GM18502 (cell line): ENCODE data around the gene PKIG.

ENCODE experiments used
- ATAC-seq: cut with Tn5 transposase; IDR thresholded peaks from one replicate; pipeline ENCODE4 v1.9.1; 2021; ENCODE audit warnings: mild to moderate bottlenecking; ENCODE audit not compliant: unreplicated experiment, poor library complexity

The PKIG gene

DNA sequence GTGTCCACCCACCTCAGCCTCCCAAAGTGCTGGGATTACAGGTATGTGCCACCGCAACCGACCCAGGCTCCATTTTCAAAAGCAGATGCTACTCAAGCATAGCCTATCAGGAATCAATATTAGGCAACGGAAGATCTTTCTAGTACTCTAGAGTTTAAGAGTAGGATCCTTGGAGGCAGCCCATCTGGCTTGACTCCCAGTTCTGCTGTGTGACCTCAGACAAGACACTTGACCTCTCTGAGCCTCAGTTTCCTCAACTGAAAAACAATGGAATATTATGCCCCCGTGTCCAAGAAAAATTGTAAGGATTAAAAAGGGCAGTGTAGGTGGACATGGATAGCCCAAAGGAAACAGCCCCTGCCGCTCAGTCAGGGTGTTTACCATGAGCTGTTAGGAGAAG is 54.7 kb downstream of the PKIG start:
- no peak for ATAC-seq

DNA sequence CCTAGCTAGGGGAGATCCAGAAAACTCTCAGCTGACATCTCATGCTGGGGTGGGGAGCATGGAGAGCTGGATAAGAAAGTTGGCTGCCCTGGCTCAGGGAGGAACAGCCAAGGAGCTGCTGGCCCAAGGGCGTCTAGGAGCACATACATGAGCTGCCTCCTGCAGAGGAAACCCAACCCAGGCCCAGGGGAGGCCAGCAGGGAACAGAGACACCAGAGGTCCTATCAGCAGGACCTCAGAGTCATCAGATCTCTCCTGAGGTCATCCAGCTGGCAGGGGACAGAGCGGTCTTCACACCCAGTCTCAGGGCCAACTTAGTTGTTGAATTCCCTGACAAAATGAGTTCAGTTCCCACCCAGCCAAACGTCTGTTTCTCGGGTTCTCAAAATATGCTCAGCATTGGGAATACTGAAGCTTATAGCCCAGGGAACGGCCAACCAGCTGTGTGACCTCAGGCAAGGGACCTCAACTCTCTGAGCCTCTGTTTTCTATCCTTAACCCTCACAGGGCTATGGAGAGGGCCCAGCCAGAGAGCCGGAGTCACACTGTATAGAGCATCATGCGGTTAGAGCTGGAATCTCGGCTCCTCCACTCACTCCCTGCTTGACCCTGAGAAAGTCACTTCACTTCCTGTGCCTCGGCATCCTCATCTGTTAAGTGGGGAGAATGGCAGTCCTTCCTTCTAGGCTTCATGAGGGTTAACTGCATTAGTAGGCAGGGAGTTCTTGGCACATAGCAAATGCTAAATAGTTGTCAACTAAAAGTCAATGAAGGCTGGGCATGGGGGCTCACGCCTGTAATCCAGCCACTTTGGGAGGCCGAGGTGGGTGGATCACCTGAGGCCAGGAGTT is 55.4 kb downstream of the PKIG start:
- no peak for ATAC-seq

DNA sequence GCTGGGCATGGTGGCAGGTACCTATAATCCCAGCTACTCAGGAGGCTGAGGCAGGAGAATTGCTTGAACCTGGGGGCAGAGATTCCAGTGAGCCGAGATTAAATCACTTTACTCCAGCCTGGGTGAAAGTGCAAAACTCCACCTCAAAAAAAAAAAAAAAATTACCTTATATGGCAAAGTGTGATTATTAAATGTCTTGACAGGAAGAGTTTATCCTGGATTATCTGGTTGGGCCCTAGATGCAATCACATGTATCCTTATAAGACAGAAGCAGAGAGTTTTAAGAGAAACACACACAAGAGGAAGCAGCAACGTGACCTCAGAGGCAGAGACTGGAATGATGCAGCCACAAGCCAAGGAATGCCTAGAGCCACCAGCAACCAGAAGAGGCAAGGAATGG is 58.1 kb downstream of the PKIG start:
- ATAC-seq, result no peak

DNA sequence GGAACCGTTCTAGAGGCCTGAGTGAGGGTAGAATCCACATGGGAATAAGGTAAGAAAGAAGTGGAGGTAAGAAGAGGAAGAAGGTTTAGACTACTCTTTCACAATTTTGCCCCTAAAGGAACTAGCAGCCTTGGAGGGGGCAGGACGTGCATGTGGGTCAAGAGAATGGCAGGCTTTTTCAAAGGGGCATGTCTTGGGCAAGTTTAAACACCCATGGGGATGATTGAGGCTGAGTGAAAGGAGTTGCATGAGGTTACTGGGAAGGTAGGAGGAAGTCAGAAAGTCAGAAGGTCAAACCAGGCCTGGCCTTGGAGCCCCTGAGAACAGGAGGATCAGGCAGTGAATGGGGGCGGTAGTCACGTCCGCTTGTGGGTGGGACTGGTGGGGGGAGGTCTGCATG is 58.9 kb downstream of the PKIG start:
- ATAC-seq, result no peak

DNA sequence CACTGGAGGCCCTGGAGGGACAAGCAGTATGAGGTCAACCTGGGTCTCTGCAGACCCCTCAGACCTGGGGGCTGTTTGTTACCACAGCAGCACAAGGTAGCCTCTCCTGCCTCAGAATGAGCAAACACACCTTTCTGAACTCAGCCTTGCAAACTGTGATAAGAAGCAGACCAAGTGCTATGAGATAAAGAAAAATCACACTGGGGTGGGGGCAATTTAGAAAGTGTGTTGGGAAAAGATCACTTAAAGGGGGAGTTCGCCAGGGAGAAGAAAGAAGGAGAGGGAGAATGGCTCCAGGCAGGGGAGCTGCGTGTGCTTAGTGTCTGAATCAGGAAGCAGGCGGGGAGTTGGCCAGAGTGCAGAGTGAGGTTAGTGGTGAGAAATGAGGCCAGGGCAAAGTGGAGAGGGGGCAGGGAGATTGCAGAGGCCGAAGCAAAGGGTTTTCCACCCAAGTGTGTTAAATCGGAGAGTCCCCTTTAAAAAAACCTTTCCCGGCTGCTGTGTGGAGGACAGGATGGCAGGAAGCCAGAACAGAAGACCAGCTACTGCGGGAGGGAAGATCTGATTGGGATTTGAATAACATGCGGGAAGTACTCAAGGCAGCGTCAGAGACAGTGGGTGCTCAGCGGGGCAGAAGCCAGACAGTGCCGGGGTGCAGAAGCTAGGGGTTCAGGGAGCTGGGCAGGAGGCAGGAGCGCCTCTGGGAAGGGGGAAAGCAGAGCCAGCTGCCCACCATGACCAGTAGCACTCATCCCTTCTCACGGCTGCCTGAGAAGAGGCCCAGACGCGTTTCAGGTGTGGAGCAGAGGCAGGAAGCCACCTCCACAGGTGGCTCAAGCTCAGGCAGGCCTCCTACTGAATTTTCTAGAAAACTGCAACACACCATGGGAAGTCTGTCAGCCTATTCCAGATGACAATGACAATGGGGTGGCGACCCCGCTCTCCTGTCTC is 60.1 kb downstream of the PKIG start:
- no peak for ATAC-seq

DNA sequence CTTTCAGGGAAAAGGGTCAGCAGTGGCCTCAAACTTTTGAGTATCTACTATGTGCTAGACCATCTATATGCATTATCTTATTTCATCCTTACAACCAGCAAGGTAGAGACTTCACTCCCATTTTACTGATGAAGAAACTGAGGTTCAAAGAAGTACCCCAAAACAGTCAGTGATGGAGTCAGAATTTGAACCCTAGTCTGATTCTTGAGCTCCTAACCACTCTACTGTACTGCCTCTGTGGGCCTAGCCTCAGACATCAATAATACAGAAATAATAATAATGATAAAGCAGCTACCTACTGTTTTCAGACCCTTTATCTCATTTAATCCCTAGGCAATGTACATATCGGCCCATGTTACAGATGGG is 60.8 kb downstream of the PKIG start:
- ATAC-seq, result no peak

DNA sequence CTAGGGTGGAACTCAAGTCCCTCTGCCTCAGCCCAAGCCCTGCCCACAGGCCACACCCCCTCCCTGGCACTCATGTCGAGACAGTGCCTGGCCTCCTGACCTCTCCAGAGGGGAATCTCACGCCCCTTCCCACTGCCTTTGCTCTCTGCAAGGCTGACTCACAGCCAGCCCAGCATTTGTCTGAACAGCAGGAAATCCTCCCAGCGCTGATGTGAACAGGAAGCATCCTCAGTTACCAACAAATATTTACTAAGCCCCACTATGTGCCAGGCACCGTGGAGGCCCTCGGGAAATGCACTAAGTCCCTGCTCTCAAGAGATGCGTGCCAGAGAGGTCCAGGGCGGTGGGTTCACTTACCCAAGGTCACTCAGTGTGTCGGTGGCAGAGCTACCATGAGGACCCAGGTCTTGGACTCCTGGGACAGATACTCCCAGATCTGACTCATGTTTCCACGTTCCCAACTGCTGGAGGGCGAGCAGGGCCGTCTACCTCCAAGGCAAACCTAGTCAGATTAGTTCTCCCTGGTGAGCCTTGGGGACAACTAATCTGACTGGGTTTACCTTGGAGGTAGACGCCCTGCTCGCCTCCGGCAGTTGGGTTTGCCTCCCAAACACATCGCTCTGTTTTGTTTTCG is 61.3 kb downstream of the PKIG start:
- ATAC-seq, result no peak

DNA sequence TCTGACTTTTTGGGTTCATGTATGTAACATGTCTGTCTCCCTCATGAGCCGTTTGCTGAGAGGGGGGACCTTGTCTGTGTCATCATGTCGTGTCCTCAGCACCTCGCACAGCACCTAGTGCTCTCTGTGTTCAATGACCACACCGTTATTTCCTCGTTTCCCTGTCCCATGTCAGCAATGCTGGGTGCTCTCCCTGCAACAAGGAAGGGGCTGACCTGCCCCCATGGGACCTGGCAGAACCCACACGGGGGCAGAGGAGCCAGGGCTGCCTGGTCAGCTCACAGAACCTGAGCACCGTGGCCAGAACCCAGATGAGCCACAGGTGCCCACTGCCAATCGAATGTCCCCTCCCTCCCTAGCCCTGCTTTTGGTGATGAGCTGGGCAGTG is 61.8 kb downstream of the PKIG start:
- no peak for ATAC-seq

DNA sequence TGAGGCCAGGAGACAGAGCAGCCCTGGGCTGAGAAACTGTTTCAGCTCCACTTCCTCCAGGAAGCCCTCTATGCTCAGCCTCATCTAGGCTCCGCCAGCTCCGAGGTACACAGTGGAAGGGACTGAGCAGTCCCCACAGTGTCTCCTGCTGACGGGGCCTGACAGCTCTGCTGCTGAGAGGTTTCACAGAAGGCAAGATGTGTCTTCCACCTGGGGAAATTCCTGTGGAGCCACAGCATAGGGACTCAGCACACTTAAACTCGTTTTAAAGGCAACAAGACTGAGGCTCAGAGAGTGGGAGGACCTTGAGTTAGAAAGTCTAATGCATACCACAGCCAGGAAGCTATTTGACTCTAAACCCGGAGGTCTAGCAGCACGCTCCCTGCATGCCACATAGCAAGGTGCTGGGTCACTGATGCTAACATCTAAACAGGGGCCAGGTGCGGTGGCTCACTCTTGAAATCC is 62.3 kb downstream of the PKIG start:
- ATAC-seq, result no peak

DNA sequence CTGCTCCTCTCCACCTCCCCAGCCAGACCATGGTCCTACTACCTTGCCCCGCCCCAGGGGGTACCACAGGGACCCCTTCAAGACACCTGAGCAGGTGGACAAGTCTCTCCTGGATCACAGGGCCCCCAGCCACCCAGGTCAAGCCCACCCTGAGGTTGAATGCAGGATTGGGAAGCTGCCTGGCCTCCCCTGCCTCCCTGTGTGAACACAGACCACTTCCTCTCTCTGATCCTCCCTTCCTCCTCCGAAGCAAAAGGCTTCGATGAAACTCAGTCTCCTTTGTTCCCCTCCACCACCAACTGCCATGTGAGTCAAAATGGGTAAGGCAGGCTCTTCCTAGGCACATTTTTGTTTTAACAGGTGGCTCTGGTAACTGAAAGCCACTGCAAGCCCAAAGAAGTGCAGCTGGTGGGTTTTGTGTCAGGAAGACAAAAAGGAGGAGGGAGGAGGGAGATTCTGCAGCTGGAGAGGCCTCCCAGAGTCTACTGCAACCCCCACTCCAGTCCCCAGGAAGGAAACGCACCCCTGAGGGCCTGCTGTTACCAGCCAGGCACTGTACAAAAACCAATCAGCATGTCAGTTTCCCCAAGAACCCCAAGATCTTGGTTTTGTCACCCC is 63.8 kb downstream of the PKIG start:
- ATAC-seq, result peak; percentile 33

DNA sequence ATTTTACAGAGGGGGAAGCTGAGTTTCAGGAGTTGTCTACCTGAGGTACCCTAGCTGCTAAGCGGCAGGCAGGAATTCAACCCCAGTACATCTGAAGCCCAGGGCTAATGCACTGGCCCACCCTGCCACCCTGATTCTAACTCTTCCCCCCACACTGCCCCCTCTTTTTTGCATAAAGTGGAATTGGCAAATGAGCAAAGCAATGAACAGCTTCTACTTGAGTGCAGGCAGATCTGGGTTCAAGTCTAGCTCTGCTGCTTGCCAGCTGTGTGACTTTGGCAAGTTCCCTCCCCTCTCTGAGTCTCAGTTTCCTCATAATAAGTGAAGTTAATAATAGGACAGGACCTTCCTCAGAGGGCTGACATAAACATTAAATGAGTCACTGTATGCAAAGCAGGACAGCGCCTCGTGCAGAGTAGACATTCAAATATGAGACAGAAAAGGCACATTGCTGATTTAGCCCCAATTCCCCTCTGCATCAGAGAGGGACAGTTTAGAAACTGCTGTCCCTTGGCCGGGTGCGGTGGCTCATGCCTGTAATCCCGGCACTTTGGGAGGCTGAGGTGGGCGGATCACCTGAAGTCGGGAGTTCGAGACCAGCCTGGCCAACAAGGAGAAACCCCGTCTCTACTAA is 64.4 kb downstream of the PKIG start:
- ATAC-seq, result peak; percentile 50

DNA sequence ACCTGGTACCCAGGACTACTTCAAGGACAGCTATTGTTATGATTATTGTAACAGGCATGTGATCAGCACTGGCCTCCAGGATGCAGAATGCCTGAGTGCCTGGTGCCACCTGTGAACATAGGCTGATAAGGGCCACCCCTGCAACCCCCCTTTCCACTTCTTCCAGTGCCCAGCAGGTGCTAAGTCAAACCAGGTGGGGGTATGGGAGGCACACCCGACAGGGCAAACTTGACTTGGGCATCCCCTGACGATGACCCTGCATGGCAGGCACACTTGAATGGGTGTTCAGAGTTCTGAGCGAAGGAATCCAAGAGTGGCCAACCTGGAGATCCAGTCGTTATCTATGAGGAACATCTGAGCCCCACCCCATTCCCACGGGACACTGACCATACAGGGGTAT is 65.7 kb downstream of the PKIG start:
- no peak for ATAC-seq

DNA sequence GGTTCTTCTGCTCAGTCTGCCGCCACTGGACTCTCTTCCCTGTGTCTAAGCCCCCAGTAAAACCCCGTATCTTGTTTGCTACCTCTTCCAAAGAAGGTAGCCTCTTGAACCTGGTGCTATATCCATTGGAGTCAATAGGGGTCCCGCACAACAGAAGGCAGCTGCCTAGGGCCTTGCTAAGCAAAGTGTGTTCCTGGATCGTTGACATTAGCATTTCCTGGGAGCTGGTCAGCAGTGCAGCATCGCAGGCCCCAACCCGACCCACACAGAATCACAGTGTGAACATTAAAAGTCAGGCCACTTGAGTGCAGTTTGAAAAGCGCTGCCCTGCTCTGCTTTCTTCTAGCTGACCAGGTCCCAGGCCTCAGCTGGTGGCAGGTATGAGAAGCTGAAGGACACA is 66.2 kb downstream of the PKIG start:
- ATAC-seq, result no peak

DNA sequence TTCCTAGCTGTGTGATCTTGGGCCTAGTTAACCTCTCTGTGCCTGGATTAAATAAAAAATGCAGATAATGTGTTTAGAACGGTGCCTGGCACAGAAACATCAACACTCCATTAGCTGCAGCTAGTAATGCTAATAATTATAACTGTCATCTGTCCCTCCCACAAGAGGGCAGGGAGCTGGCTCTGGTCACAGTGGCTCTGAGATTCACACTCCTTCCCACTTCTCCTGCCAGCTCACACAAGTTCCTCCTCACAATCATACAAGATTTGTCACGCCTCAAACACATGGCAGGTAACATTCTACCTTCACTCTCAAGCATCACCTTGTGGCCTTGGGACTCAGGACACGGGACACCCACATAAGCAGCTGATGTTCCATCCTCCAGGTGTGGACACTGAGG is 66.7 kb downstream of the PKIG start:
- no peak for ATAC-seq

DNA sequence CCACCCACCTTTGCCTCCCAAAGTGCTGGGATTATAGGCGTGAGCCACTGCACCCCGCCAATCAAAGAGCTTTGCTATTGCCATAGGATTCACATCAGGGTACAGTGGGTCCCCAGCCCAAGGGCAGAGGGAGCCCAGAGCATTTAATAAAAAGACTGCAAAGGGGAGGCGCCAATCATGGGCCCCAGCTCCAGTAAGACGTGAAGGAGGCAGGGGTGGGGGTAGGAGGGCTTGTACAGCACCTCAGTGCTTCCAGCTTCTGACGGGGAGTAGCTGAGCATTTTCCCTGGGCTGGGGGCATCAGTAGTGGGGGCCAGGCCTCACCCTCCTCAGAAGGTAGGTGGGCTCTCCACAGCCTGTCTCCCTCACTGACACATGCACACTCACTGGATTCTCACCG is 67.6 kb downstream of the PKIG start:
- no peak for ATAC-seq

DNA sequence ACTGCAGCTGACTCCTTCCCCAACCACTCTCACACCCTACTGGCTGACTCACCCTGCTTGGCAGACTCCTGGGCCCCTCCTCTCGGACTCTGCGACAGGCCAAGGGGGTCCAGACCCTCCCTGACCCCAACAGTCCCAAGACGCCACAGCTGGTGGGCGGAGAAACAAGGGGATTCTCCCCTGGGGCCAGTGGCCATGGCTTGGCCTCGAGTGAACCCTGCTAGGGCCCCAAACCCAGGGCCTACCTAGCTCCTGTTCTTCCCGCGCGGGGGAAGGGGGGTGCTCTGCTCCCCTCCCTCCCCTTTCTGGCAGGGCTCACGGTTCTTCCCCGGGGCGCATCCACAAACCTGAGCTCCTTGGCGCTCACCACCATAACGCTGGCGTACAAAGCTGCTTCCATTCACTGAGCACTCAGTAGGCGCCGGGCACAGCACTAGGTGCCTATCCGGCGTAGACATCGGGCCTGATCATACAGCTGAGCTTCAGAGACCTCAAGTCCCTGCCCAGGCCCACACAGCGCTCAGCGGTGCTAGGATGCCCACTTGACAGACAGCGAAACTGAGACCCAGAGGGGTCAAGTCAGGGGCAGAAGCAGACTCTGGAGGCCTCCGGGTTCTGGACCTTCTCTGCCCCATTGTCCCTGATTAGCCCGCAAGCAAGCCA is 68.5 kb downstream of the PKIG start:
- ATAC-seq, result no peak

DNA sequence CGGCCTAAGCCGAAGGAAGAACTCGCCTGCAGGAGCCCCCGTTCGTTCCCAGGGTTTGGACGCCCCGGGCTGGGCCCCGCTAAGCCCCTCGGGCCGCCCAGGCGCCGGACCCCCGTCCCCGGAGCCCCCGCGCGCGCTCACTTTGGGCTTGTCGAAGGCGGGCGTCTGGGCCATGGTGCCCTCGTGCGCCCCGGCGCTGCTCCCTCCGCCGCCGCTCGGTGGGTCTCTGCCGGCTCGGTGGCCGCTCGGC is 69.0 kb downstream of the PKIG start:
- ATAC-seq, result no peak

DNA sequence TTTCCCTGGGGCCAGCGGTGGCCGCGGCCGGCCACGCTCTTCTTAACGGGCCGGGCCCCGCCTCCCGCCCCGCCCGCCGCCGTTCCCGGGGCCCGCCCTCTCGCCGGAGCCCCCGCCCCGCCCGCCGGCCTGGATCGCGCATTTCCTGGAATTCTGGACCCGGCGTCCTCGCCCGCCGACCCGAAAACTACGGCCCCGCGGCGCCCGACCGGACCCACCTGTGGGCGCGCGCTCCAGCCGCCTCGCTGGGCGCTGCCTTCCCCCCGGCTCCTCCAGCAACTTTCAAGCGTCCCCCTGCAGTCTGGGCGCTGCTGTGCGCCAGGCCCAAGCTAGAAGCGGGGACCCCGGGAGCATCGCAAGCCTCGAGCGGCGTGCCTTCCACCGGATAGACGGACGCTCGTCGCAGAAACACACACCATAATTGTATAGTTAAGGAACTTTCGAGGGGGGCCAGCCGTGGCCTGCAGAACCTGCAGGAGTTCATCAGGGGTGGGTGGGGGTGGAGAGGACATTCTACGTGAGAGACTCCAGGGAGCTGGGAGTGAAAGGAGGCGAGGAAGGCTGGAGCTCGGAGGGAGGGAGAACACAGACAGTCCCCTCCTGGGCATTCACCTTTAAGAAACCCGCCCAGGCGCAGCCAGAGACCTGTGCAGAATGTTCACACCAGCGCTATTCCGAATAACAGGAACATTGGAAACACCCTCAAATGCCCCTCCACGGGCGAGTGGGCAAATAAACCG is 69.5 kb downstream of the PKIG start, which contains the start of gene ADA:
TSS of gene ADA (minus strand) at position 16 of the 740 bp plus-strand sequence. CDS start 92 bp downstream, outside the sequence.
- ATAC-seq, result no peak

DNA sequence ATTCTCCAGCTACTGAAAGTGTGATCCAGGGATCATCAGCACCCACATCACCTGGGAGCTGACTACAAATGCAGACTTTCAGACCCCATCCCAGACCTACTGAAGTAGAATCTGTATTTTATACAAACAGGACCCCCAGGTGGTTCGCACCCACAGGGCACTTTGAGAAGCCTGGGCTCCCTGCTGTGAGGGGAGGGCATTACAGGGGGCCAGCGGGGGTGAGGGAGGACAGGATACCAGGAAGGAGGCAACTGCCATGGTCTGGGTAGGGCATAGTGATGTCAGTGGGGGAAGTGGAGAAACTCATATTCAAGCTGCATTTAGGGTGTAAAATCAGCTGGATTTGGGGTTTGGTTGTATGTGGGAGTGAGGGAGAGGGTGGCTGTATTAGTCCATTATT is 71.2 kb downstream of the PKIG start:
- ATAC-seq, result no peak
